ENCODE data around the gene FUCA2. TPM values are rescaled to one million over a fixed set of nuclear protein-coding genes. Genes with fewer than 3 reads are reported as not detected.

FUCA2 gene
- total RNA-seq, 4 donors from 2014 or later: 3.3 to 11.4 (median 10.5) TPM

DNA sequence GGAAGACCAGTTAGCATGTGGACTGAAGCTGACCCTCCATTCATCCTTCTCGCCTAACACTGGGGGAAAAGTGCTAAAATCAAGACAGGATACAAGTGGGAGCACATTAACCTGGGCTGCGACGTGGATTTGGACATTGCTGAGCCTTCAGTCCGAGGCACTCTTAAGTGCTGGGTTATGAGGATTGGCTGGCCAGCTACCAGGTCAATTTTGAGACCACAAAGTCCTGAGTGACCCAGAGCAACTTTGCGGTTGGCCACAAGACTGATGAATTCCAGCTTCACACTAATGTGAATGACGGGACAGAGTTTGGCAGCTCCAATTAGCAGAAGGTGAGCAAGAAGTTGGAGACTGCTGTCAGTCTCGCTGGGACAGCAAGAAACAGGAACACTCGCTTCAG is 20.7 kb downstream of the FUCA2 start:
- DNase-seq (ENCODE audit: low spot score in 2 of 2): no peak
- intact Hi-C loops (cut with DNase I; ENCODE audit: low total_unique reads): no loop called here
- H3K4me3 ChIP-seq (ENCODE audit: low read depth, poor library complexity, severe bottlenecking): no peak overlapping the region
- no peak for TF ChIP-seq POLR2A (IDR thresholded peaks at IDR 0.05)
- TF ChIP-seq, protein P1, sequence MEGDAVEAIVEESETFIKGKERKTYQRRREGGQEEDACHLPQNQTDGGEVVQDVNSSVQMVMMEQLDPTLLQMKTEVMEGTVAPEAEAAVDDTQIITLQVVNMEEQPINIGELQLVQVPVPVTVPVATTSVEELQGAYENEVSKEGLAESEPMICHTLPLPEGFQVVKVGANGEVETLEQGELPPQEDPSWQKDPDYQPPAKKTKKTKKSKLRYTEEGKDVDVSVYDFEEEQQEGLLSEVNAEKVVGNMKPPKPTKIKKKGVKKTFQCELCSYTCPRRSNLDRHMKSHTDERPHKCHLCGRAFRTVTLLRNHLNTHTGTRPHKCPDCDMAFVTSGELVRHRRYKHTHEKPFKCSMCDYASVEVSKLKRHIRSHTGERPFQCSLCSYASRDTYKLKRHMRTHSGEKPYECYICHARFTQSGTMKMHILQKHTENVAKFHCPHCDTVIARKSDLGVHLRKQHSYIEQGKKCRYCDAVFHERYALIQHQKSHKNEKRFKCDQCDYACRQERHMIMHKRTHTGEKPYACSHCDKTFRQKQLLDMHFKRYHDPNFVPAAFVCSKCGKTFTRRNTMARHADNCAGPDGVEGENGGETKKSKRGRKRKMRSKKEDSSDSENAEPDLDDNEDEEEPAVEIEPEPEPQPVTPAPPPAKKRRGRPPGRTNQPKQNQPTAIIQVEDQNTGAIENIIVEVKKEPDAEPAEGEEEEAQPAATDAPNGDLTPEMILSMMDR (IDR thresholded peaks at IDR 0.05): no peak
- WGBS, 2 donors: 95% methylated on average over 8 of the region's 8 CpGs

DNA sequence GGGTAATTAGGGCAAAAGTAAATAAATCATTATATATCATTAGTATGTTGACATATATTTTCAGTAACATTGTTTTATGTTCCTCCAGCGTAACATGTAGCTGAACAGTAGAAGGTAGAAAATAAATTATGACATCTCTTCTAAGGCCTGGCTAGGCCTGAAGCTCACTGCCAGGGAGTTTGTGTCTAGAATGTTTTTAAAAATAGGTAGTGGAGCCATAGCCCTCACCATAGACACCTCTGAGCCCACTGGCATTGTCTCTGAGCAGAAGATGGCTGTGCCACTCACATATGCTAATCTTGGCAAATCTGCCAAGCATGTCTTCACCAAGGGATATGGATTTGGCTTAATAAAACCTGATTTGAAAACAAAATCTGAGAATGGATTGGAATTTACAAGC is 21.3 kb downstream of the FUCA2 start:
- WGBS, 2 donors: 91 to 96% methylated on average over 1 of the region's 1 CpG
- H3K4me3 ChIP-seq (ENCODE audit: low read depth, poor library complexity, severe bottlenecking): no peak overlapping the region
- TF ChIP-seq, protein P1 (IDR thresholded peaks at IDR 0.05): no peak
- TF ChIP-seq POLR2A (IDR thresholded peaks at IDR 0.05): no peak
- no peak for DNase-seq (ENCODE audit: low spot score in 2 of 2)
- intact Hi-C loops (cut with DNase I; ENCODE audit: low total_unique reads): no loop called here

DNA sequence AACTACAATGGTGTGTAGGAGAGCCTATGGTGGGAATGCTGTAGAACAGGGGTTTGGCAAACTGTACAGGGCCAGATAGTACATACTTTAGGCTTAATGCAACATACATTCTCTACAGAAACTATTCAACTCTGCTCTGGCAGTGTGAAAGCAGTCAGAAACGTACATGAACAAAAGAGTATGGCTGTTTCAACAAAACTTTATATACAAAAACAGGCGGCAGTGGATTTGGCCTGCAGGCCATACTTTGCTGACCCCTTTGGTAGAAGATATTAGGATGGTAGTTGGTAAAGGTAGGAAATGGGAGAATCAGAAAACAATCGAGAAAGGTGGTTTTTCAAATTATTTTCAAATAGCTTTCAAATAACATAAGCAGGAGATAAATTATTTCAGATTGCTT is 24.8 kb downstream of the FUCA2 start:
- 92 to 93% methylated on average over 3 of the region's 3 CpGs for WGBS, 2 donors
- DNase-seq (ENCODE audit: low spot score in 2 of 2): no peak
- intact Hi-C loops (cut with DNase I; ENCODE audit: low total_unique reads): no loop called here
- TF ChIP-seq POLR2A (IDR thresholded peaks at IDR 0.05): no peak
- TF ChIP-seq, protein P1 (IDR thresholded peaks at IDR 0.05): no peak
- H3K4me3 ChIP-seq (ENCODE audit: low read depth, poor library complexity, severe bottlenecking): no peak overlapping the region

DNA sequence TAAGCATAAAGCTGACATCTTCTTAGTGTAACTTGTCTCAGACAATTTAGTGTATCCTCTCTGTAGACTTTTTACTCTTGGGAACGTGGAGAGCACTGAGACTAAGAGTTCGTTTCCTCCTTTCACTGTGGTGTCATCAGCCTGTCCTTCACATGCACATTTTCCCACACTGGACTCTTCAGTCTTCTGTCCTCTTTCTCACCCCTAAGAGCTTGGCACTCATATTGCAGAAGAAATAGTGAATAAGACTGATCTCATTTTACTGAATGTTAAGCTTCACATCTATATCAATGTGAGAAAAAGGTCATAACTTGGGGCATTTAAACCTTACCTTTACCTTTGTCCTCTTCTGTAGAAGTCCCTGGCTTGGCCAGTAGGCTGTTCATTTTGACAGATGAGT is 25.6 kb downstream of the FUCA2 start:
- H3K4me3 ChIP-seq (ENCODE audit: low read depth, poor library complexity, severe bottlenecking): no peak overlapping the region
- TF ChIP-seq, protein P1 (IDR thresholded peaks at IDR 0.05): no peak
- TF ChIP-seq POLR2A (IDR thresholded peaks at IDR 0.05): no peak
- 87 to 98% methylated on average over 2 of the region's 2 CpGs for WGBS, 2 donors
- no peak for DNase-seq (ENCODE audit: low spot score in 2 of 2)
- intact Hi-C loops (cut with DNase I; ENCODE audit: low total_unique reads): no loop called here

DNA sequence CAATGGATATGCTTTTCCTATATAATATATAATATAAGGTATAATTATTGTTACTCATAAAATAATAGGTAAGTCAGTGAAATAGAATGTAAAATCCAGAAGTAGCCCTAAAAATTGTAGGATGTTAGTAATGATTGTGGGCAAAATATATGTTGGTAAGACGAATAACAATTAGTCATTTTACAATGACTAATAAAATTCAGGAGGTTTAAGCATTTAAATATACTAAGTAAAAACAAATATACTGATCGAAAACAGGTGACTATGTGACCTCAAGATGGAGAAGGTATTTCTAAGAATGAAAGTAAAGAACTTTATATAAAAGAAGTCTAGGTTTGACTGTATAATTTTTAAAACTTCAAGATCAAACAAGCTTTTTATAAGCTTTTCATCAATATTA is 28.9 kb downstream of the FUCA2 start:
- TF ChIP-seq, protein P1 (IDR thresholded peaks at IDR 0.05): no peak
- no peak for TF ChIP-seq POLR2A (IDR thresholded peaks at IDR 0.05)
- H3K4me3 ChIP-seq (ENCODE audit: low read depth, poor library complexity, severe bottlenecking): no peak overlapping the region
- 70 to 97% methylated on average over 2 of the region's 2 CpGs for WGBS, 2 donors
- intact Hi-C loops (cut with DNase I; ENCODE audit: low total_unique reads): no loop called here
- DNase-seq (ENCODE audit: low spot score in 2 of 2): no peak

DNA sequence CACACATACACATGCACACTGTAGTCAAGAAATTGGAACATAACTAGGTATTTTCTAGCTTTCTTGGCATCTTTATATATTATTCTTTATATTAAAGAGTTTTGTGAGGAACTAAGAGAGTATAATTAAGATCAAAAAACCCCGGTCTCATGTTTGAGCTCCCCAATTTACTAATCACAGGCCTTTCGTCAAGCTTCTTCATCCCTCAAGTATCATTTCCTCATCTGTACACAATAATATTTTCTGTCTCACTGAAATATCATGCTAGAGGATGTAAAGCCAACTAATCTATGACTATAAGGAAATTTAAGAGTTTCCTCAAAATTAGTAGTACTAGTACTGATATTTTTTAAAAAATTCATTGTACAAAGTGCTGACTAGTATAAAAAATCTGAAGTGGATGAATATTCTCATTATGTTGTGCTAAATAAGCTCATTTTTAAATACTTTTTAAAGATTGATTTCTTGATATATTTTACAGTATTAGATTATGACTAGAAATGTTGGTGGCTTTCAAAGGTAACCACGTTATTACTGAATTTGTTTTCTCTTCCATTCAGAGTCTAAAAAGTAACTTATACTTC is 32.9 kb downstream of the FUCA2 start:
- intact Hi-C loops (cut with DNase I; ENCODE audit: low total_unique reads): no loop called here
- 91% methylated on average over 3 of the region's 3 CpGs for WGBS, 2 donors
- no peak for DNase-seq (ENCODE audit: low spot score in 2 of 2)

More for the DNA sequence above, 32.9 kb downstream of the FUCA2 start:
- TF ChIP-seq POLR2A (IDR thresholded peaks at IDR 0.05): no peak
- TF ChIP-seq, protein P1 (IDR thresholded peaks at IDR 0.05): no peak
- H3K4me3 ChIP-seq (ENCODE audit: low read depth, poor library complexity, severe bottlenecking): no peak overlapping the region
